Uterus (tissue), 4 donors: Measurements from ENCODE around the gene PLXND1. TPM values are rescaled to one million over a fixed set of nuclear protein-coding genes. Genes with fewer than 3 reads are reported as not detected.
A peak's percentile ranks its signal among the peaks of the same experiment; 100 is the strongest.
"Not testable (repeated sequence)": the region's sequence is repeated elsewhere in the genome, so short reads cannot be mapped to it uniquely, and the experiment has no call there.

ENCODE experiments used
- DNase-seq, 2 donors: peaks; one replicate each; pipeline ENCODE4 v3.0.0-alpha.2; 2019 to 2020
- H3K27ac ChIP-seq, 2 donors: fragments of 200-600 bp; sonication (generic); 1 replicate in 1 of 2; 2 replicates in 1 of 2; pipeline ENCODE4 v1.5.1; 2016 to 2018
- H3K27me3 ChIP-seq, 2 donors: fragments of 200-600 bp; sonication (generic); one replicate each; pipeline ENCODE4 v1.5.1; 2018 to 2019; ENCODE audit warnings: control low read depth in 1 of 2
- H3K36me3 ChIP-seq, 2 donors: fragments of 200-600 bp; sonication (generic); one replicate each; pipeline ENCODE4 v1.5.1; 2019; ENCODE audit warnings: control low read depth in 1 of 2
- H3K4me1 ChIP-seq, 2 donors: fragments of 200-600 bp; sonication (generic); one replicate each; pipeline ENCODE4 v1.5.1; 2018 to 2019; ENCODE audit warnings: control low read depth in 1 of 2
- H3K4me3 ChIP-seq, 2 donors: fragments of 200-600 bp; sonication (generic); 1 replicate in 1 of 2; 2 replicates in 1 of 2; pipeline ENCODE4 v1.5.1; 2018 to 2019; ENCODE audit warnings: mild to moderate bottlenecking in 1 of 2
- H3K9me3 ChIP-seq, 2 donors: fragments of 200-600 bp; sonication (generic); one replicate each; pipeline ENCODE4 v1.5.1; 2019; ENCODE audit warnings: control low read depth in 1 of 2
- CTCF ChIP-seq, 4 experiments: fragments of 200-600 bp in 2 of 4; fragments of 450-650 bp in 2 of 4; sonication (generic) in 2 of 4; IDR thresholded peaks; one replicate each; pipeline ENCODE4 v1.5.1; 2016 to 2019; ENCODE audit warnings: antibody characterized with exemption in 4 of 4, mild to moderate bottlenecking in 2 of 4, moderate library complexity in 1 of 4
- POLR2A ChIP-seq, 2 donors: fragments of 450-650 bp; IDR thresholded peaks; one replicate each; pipeline ENCODE4 v1.6.1; 2016; ENCODE audit warnings: antibody characterized with exemption in 2 of 2, mild to moderate bottlenecking in 1 of 2, moderate library complexity in 1 of 2
- intact Hi-C: fragments of 100-400 bp; cut with DNase I; formaldehyde crosslinking; loops from one replicate; pipeline ENCODE4 v1.15.1; 2023; ENCODE audit warnings: low total_unique reads
- total RNA-seq, 4 donors: library from RNA; depleted of rRNA in 3 of 4; stranded (reverse); fragments of >200 nt in 3 of 4; gene quantifications; one replicate each; pipeline versions ENCODE4 v1.1.0 to v1.2.4, GENCODE V29; 2014 to 2023
- donor health status: DM: yes; HTN: yes; CAD: no.

PLXND1 gene
- total RNA-seq, 4 donors from 2014 or later, result 54.7 to 343 (median 121) TPM

- peaks cover 0 to 15% of the 10 kb centered on the region in 2 donors for H3K4me1 ChIP-seq
- H3K36me3 ChIP-seq, result no peaks in the 10 kb centered on the region
- intact Hi-C loops, result no loop called here
- TF ChIP-seq CTCF (IDR thresholded peaks at IDR 0.05) (no peak), POLR2A (IDR thresholded peaks at IDR 0.05) (no peak)
- no peaks in the 10 kb centered on the region for H3K9me3 ChIP-seq
- H3K27me3 ChIP-seq, result no peaks in the 10 kb centered on the region
- H3K27ac ChIP-seq, result peak overlapping the region; percentile 12 to 45
- no peak overlapping the region for H3K4me3 ChIP-seq
- DNase-seq, result peak; percentile 14 to 17
These were observed 6.3 kb upstream of the PLXND1 start for GRCh38 chr3:129612534-129613366.

- Histone ChIP-seq H3K4me1 (peaks cover 0 to 18% of the 10 kb centered on the region in 2 donors), H3K27ac (peak overlapping the region; percentile 12 to 45), H3K9me3 (no peaks in the 10 kb centered on the region), H3K27me3 (no peaks in the 10 kb centered on the region), H3K36me3 (no peaks in the 10 kb centered on the region), H3K4me3 (no peak overlapping the region)
- intact Hi-C loops, result no loop called here
- DNase-seq, result no peak
- TF ChIP-seq CTCF (IDR thresholded peaks at IDR 0.05), result no peak
- TF ChIP-seq POLR2A (IDR thresholded peaks at IDR 0.05), result no peak
These were observed 5.5 kb upstream of the PLXND1 start for GRCh38 chr3:129611812-129612533.

DNA sequence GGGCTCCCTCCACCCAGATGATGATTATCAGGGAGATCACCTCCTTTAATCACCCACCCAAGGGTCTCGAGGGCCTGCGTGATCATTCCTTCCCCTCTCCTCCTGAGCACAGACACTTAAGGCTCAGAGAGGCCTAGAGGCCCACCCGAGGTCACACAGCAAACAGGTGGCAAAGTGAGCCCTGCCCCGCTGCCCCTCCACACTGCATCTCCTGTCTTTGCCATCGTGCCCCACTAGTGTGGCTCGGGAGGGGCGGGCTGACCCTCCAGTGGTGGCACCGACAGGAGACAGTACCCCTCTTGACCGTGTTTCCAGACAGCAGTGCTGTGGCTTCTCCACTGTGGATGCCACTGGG is 4.9 kb upstream of the PLXND1 start:
- no peak for DNase-seq
- Histone ChIP-seq H3K36me3 (no peaks in the 10 kb centered on the region), H3K4me3 (no peak overlapping the region), H3K27me3 (no peaks in the 10 kb centered on the region), H3K27ac (peak overlapping the region; percentile 12 to 45), H3K9me3 (no peaks in the 10 kb centered on the region), H3K4me1 (peaks cover 0 to 18% of the 10 kb centered on the region in 2 donors)
- TF ChIP-seq POLR2A (IDR thresholded peaks at IDR 0.05) (no peak), CTCF (IDR thresholded peaks at IDR 0.05) (no peak)
- intact Hi-C loops, result no loop called here

- intact Hi-C loops, H3K4me3 ChIP-seq, H3K9me3 ChIP-seq, H3K27me3 ChIP-seq, DNase-seq, H3K36me3 ChIP-seq: not testable (repeated sequence)
- Histone ChIP-seq H3K27ac (peak overlapping the region in 1 of 2 donors; percentile 12), H3K4me1 (peaks cover 0 to 16% of the 10 kb centered on the region in 2 donors)
These were observed 4.4 kb upstream of the PLXND1 start for GRCh38 chr3:129610794-129611445.

- DNase-seq, result no peak
- H3K4me1 ChIP-seq, result peaks cover 0 to 12% of the 10 kb centered on the region in 2 donors
These were observed 3.8 kb upstream of the PLXND1 start for GRCh38 chr3:129610276-129610675.

More at GRCh38 chr3:129610276-129610675, 3.8 kb upstream of the PLXND1 start:
- Histone ChIP-seq H3K27me3 (no peaks in the 10 kb centered on the region), H3K9me3 (no peaks in the 10 kb centered on the region), H3K27ac (peak overlapping the region; percentile 42 to 97), H3K4me3 (no peak overlapping the region), H3K36me3 (no peaks in the 10 kb centered on the region)
- TF ChIP-seq CTCF (IDR thresholded peaks at IDR 0.05) (no peak), POLR2A (IDR thresholded peaks at IDR 0.05) (no peak)
- intact Hi-C loops, result no loop called here
